A549 treated with CORT108297 at 1 μM for 4 hours (cell line): Measurements from ENCODE around the gene HSDL2. TPM values are rescaled to one million over a fixed set of nuclear protein-coding genes. Genes with fewer than 3 reads are reported as not detected.

ENCODE experiments used
- total RNA-seq: library from RNA; stranded (reverse); fragments of 200-300 nt; extraction: Qiagen RNA extraction; gene quantifications from 5 replicates; pipeline ENCODE4 v1.2.3, GENCODE V29; 2022

HSDL2 gene
- 25.3 to 32.0 TPM (median 27.0 TPM) in 5 replicates for total RNA-seq

DNA sequence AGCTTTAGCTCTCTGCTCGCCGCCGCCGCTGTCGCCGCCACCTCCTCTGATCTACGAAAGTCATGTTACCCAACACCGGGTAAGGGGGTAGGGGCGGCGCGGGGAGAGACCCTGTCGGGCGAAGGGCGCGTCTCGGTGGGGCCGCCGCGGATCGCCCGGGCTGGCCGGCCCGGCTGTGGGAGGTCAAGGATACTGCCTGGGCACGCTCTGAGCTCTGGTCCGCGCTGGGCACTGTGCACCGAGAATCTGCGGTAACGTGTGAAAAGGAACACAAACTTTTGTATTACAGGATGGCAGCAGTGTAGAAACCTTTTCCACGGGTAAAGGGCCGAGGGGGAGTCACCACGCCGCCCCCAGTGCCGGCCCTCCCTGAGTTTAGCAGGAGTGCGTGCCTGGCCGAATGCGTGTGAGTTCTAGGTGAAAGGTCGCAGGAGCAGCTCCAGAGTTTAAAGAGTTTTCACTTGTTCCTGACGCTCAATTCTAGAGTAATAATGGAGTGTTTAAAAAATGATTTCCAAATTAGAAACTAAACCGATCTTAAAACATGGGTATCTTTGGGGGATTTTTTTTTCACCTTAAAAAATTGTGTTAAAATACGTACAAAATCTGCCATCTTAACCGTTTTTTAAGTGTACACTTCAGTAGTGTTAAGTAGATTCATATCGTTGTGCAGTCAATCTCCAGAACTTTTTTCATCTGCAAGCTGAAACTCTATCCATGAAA, at the start of gene HSDL2:
TSS of gene HSDL2 (plus strand) at position 7 of the 723 bp plus-strand sequence. CDS start at position 63, 56 bp downstream.

DNA sequence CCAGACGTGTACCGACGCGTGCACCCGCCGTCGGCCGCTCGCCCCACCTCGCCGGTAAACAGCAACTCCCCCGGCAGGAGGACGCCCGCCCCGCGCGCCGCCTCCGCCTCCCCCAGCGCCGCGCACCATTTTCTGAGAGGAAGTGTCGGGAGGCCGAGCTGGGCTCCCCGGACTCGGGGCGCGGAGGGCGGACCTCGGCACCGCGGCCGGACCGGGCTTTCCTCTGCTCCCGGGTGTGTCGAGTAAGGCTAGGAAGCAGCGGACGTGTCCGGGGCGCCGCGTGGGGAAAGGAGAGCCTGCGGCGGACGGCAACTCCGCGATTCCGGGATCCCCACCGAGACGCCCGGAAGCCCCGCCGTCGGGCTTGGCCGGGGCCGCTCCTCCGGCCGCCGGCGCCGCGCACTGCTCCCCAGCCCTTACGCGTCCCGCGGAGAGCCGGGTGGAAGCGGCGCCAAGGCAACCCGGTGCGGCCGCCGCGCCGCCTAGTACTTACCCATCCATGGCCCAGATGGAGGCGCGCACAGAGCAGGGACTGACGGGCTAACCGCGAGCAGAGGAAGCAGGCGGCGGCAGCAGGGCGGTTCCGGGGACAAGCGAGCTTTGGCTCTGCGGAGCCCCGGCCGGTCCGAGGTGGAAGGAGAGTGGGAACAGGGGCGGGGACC, 46.8 kb upstream of the HSDL2 start, which contains the start of gene PTBP3:
TSS of gene PTBP3 (minus strand) at position 643 of the 662 bp plus-strand sequence. CDS start 35,754 bp downstream, outside the sequence.

DNA sequence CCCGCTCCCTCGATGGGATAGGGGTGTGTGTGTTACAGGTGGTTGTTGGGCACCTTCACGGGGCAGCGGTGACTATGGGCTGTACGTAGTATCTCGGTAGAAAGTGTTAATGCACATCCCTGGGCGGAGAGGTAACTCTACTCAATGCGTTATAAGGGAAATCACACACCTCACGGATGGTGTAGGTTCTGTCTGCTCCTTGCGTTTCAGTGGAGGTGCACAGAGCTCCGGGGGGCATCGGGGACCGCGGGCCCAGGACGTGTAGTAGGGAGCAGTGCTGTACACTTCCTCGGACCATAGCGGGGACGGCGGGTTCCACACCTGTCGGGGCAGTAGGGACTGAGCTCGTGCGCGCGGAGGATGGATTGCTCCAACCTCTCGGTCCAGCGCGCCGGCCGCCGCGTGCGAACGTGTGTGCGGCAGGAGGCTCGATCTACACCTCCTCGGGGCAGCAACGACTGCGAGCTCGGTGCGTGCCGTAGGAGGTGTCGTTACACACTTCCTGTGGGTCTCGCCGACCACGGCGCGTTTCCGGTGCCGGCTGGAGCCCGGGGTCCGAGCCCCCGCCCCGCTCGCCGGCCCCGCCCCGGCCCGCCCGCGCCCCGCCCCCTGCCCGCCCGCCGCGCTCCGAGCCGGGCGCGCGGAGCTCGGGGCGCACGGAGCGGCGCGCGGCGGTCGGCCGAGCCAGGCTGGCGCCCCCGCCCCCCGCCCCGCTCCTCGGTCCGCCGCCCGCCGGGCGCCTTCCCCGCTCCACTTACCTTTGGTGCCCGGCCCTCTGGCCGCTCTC, 106.5 kb downstream of the HSDL2 start, which contains the start of gene KIAA1958:
TSS of gene KIAA1958 (plus strand) at position 607 of the 787 bp plus-strand sequence. CDS start 87,254 bp downstream, outside the sequence.

Other genes starting within 250 kb of the HSDL2 start
- gene SUSD1, start 204.8 kb upstream of the HSDL2 start, total RNA-seq, result 11.5 to 14.8 TPM (median 12.9 TPM) in 5 replicates
- gene PTBP3, start 46.5 kb upstream of the HSDL2 start, total RNA-seq, result 22.8 to 33.1 TPM (median 28.0 TPM) in 5 replicates
- gene KIAA1958, start 106.7 kb downstream of the HSDL2 start, total RNA-seq, result 1.6 to 3.1 TPM (median 2.5 TPM) in 5 replicates